Ureter (tissue), 1 donor: ENCODE measurements around the gene TAP1. TPM values are rescaled to one million over a fixed set of nuclear protein-coding genes. Genes with fewer than 3 reads are reported as not detected.
A peak's percentile ranks its signal among the peaks of the same experiment; 100 is the strongest.
"Not testable (repeated sequence)": the region's sequence is repeated elsewhere in the genome, so short reads cannot be mapped to it uniquely, and the experiment has no call there.

Experiments
- DNase-seq: peaks from one replicate; pipeline ENCODE4 v3.0.0-alpha.2; 2020; ENCODE audit warnings: low spot score
- total RNA-seq: library from RNA; stranded (reverse); gene quantifications from one replicate; pipeline ENCODE4 v1.2.4, GENCODE V29; 2023
- donor health status: DM: yes; HTN: yes; CAD: no.

TAP1 gene, protein sequence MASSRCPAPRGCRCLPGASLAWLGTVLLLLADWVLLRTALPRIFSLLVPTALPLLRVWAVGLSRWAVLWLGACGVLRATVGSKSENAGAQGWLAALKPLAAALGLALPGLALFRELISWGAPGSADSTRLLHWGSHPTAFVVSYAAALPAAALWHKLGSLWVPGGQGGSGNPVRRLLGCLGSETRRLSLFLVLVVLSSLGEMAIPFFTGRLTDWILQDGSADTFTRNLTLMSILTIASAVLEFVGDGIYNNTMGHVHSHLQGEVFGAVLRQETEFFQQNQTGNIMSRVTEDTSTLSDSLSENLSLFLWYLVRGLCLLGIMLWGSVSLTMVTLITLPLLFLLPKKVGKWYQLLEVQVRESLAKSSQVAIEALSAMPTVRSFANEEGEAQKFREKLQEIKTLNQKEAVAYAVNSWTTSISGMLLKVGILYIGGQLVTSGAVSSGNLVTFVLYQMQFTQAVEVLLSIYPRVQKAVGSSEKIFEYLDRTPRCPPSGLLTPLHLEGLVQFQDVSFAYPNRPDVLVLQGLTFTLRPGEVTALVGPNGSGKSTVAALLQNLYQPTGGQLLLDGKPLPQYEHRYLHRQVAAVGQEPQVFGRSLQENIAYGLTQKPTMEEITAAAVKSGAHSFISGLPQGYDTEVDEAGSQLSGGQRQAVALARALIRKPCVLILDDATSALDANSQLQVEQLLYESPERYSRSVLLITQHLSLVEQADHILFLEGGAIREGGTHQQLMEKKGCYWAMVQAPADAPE
- total RNA-seq = 26.3 TPM

- DNase-seq = peak; percentile 96
Observed at GRCh38 chr6:32853541-32854375, at the start of gene TAP1, which contains the start of gene PSMB9. Gene TAP1, minus strand, starts transcription at chr6:32853704. Its CDS starts 68 bp downstream, at chr6:32853636. Gene PSMB9, plus strand, starts transcription at chr6:32854192. Its CDS starts 38 bp downstream, at chr6:32854230.

DNA sequence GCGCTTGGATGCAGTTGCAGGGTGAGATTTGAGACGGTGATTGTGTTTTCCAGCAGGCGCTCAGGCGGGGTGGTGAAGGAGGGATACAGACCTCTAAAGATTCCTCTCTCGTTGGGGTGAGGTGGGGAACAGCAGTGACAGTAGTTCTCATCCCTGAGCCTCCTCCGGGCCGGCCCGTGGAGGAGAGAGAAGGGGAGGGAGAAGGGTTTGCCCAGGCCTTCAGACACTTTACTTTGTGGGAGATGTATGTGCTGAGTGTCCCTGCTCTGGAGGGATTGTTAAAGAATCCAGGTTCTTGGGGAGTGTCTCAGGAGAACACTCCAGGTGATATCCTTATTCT is 41.5 kb upstream of the TAP1 start:
- DNase-seq = no peak

DNA sequence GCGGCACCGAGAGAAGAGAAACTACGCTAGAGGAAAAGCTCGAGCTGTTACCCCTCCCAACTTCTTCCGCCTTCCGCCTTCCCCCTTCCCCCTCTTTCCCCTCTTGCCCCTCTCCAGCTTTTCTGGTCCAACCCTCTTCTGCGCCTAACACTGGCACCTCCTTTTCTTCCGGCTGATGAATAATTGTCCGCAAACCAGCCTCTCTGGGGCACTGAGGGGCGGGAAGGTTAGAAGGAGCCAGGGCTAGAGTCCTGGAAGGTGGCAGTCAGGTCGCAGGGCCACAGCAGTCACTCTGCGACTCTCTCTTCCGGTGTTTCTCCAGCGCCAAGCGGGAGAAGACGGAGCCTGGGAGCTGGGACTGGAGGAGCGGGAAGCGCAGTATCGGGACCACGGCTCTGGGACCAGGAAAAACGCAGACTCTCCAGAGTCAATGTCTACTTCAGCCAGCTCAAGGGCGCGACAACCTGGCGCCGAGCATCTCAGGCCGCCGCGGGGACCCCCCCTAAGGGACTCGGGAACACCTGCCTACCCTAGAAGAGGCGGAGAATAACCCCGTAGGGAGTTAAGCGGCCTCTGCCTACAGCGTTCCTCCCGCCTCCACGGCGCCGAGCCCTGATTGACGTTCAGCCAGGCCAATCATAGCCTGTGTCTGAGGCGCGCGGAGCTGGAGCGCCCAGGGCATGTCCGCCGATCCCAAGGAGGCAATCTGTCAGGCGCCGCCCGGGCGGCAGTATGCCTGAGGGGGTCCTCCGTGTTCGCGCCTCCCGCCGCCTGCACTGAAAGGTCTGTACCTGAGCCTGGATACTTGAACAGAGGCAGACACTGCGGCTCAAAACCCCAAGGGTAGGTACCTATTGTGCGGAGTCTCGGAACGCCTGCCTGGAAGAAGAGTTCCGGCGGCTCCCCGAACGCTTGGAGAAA is 40.8 kb upstream of the TAP1 start:
- DNase-seq = peak; percentile 96

DNA sequence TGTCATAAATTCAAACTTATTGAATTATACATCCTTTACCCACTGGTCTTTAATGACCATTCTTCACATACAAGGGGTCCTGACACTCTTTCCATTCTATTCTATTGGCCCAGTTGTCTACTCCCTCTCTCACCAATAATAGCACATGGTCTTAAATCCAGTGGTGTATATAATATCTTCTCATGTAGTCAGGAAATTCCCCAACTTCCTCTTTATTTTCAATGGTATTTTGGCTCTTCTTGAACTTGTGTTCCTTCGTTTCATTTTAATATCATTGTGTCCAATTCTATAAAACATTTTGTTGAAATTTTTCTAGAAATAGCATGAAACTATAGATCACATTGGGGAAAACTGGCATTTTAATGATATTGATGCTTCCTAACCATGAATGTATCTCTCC is 37.3 kb upstream of the TAP1 start:
- no peak for DNase-seq

GRCh38 chr6:32889533-32889932 is 36.0 kb upstream of the TAP1 start:
- no peak for DNase-seq

GRCh38 chr6:32888576-32888975 is 35.1 kb upstream of the TAP1 start:
- no peak for DNase-seq

DNA sequence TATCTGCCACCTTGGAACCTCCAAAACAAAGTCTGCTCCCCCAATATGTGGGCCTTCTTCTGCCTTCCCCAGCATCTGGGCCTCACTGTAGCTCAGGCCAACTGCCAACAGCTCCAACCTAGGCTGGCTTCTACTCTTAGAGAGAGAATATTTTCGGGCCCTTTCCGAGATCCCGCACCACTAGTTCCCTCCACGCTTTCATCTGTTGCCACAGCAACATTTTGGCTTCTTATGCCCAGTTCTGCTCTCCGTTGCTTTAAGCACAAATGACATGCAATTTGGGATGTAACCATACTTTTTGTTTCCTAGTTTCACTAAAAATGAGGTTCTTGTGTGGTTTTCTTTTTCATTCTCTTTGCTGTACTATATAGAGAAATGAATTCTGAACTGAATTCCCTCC is 34.1 kb upstream of the TAP1 start:
- no peak for DNase-seq

DNA sequence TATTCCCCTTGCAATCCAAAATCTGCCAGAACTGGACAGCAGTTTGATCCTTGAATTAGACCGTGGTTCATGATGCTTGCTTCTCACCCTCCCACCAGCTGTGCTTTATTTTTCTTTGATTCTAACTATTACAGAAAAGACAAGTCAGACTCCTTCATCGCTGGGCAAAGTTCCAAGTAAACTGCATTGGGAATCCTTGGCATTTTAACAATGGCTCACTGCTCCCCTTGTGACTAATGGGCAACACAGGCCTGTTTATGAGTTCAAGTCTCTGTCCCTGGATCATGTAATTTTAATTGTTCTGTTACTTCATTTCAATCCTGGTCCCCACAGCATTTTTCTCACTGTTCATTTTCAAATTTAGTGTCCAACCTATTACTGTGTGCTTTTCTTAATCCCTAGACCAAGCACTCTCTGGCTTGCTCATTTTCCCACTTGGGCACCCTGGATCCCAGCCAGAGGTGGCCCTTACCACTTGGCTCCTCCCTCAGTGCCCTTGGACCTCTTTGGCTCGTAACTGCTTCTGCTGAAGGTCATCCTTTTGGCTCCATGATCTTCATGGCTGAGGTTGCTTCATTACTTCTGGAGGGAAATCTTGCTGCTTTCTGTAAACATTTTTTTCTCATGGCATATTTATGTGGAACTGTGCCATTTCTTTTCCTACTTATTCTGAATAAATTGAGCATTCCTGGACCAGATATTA is 33.3 kb upstream of the TAP1 start:
- DNase-seq = no peak

- no peak for DNase-seq
Observed at GRCh38 chr6:32885698-32886286, 32.3 kb upstream of the TAP1 start.

DNA sequence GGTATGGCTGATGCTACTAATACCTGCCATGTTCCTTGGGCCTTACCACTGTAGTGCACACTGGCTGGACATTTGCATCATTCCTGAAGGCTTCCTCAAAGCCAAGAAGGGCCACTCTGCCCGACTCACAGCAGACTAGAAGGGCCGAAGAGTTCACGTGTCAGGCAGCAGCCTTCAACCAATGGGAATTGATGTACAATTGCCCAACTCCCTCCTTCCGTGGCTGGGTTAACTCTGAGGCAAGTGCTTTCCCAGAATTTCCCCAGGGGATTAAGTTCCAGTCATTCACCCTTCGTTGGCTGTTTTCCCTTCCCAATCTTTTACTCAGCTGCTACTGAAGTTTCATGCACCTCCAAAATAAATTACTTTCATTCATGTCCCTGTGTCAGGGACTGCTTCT is 30.3 kb upstream of the TAP1 start:
- no peak for DNase-seq

GRCh38 chr6:32882879-32883250 is 29.4 kb upstream of the TAP1 start:
- no peak for DNase-seq

DNA sequence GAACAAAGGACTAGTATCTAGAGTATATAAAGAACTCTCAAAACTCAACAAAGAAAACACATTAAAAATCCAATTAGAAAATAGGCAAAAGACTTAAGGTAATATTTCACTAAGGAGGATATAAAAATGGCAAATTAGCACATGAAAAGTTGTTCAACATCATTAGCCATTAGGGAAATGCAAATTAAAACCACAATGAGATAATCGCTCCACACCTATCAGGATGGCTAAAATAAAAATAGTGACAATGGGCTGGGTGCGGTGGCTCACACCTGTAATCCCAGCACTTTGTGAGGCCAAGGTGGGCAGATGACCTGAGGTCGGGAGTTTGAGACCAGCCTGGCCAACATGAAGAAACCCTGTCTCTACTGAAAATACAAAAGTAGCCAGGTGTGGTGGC is 27.5 kb upstream of the TAP1 start:
- DNase-seq = not testable (repeated sequence)

GRCh38 chr6:32879691-32880090 is 26.2 kb upstream of the TAP1 start:
- DNase-seq = no peak

- DNase-seq = no peak
Observed at GRCh38 chr6:32876603-32877002, 23.1 kb upstream of the TAP1 start.

- not testable (repeated sequence) for DNase-seq
Observed at GRCh38 chr6:32873947-32874346, 20.4 kb upstream of the TAP1 start.

DNA sequence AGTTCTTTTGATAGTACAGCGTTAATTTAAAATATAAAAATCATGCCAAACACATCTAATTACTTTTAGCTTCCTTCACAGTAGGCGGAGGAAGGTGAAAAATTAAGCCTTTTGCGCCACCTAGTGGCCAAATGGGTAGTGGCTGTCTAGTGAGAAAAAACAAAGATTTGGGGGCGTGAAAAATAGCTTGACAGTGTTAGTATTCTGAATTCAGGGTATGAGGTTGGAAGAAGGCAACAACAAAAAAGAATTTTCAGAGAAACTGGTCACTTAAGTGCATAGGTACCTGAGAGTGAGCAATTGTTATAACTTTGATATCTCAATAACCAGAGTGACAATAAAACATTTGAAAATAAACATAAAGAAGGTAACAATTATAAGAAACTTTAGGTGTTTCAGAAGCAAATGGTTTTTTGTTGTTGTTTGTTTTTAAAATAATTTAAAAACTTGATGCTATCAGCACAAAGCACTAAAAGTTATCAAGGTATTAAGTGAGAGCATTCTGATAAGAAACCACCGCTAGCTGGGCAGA is 14.8 kb upstream of the TAP1 start:
- peak; percentile 83 for DNase-seq

GRCh38 chr6:32867554-32868256 is 14.2 kb upstream of the TAP1 start:
- no peak for DNase-seq

DNA sequence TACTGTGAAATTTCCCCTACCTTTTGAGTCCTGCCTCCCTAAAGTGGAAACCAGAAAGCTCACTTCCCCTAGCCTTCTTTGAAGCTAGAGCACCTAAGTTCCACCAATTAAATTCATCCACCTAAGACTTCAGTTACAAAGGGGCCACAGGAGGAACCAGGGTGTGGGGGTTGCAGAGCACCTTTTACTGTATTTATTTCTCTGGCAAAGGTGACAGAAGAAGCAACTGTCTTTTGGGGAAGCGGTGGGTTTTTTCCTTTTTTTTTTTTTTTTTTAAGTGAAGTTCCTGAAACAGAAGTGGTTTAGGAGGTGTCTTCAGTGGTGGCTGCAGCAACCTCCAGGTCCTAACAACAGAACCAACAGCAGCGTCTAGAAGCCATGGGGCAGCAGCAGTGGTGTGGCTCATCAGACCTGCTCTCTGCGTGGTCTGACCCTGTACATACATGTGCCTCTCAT is 13.5 kb upstream of the TAP1 start:
- no peak for DNase-seq
